Measurements from ENCODE around the gene CSHL1. TPM values are rescaled to one million over a fixed set of nuclear protein-coding genes. Genes with fewer than 3 reads are reported as not detected.

Gene CSHL1
- total and polyA plus RNA-seq, 2 experiments from 2014 or later = 0.44 TPM; not detected in 1

DNA sequence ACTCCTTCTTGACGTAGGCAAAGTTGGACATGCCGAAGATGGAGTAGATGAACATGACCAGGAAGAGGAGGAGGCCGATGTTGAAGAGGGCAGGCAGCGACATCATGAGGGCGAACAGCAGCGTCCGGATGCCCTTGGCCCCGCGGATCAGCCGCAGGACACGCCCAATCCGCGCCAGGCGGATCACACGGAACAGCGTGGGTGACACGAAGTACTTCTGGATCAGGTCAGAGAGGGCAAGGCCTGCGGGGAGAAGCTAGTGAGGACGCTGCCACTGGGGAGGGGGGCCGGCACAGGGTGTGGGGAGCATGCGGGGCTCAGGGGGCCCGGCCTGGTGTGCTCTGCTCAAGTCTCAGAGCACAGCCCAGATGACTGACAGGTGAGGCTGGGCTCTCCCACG lies 30.7 kb upstream of the CSHL1 start:
- DNase-seq (ENCODE audit: low spot score) (no peak), ATAC-seq (no peak)
- no peak overlapping the region for H3K27ac Mint-ChIP-seq

DNA sequence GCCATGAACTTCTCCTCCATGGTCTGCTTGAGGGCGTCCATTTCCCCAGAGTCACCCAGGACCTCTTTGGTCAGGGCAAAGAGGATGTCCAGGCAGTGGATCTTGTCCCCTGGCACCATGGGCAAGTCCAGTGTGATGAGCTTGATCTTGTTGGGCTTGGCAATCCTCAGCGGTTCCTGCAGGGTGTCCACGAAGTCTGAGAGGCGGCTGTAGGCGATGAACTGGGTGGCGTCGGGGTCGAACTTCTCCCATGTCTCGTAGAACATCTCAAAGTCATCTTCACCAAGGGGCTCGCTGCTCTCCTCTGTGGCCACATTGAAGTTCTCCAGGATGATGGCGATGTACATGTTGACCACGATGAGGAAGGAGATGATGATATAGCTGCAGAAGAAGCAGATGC lies 30.1 kb upstream of the CSHL1 start:
- no peak overlapping the region for H3K4me2 ChIP-seq
- H3K79me2 ChIP-seq (replicated peaks; ENCODE audit: insufficient read depth) = no peaks in the 10 kb centered on the region
- no peaks in the 10 kb centered on the region for H3K9me2 ChIP-seq (ENCODE audit: insufficient read depth)
- H3K36me3 Mint-ChIP-seq (ENCODE audit: low read depth) = peaks cover 33% of the 10 kb centered on the region
- no peaks in the 10 kb centered on the region; the same call in 2 of the 3 replicates for H3K9me3 Mint-ChIP-seq
- no peaks in the 10 kb centered on the region for H3K4me1 ChIP-seq (ENCODE audit: insufficient read depth)
- peaks cover 4% of the 10 kb centered on the region; the same call in 2 of the 3 replicates for H3K4me1 Mint-ChIP-seq
- no peak overlapping the region for H3K27ac ChIP-seq (ENCODE audit: low read depth)
- no peaks in the 10 kb centered on the region for H3K36me3 ChIP-seq (ENCODE audit: insufficient read depth)
- peaks cover 2% of the 10 kb centered on the region for H3K27me3 Mint-ChIP-seq (ENCODE audit: insufficient read depth, low read depth, poor library complexity)
- H3K4me3 ChIP-seq = no peak overlapping the region
- H3K27me3 ChIP-seq (ENCODE audit: insufficient read depth) = no peaks in the 10 kb centered on the region
- no peak overlapping the region for H3K27ac Mint-ChIP-seq
- H3K4me3 Mint-ChIP-seq = no peak overlapping the region
- no peaks in the 10 kb centered on the region for H4K20me1 ChIP-seq (replicated peaks; ENCODE audit: insufficient read depth)
- ATAC-seq (no peak), DNase-seq (ENCODE audit: low spot score) (no peak)
- H2AFZ ChIP-seq = no peak overlapping the region
- H3F3A ChIP-seq (replicated peaks; ENCODE audit: low read depth) = no peaks in the 10 kb centered on the region
- TF ChIP-seq JUNB (IDR thresholded peaks at IDR 0.05; ENCODE audit: unreplicated experiment) = no peak
- no peak for TF ChIP-seq ZNF331 (CRISPR knock-in tag; IDR thresholded peaks at IDR 0.05; ENCODE audit: low read depth)
- no peak for TF ChIP-seq EZH2 (IDR thresholded peaks at IDR 0.05; ENCODE audit: low read depth, unreplicated experiment)
- TF ChIP-seq STAT1 (IDR thresholded peaks at IDR 0.05; ENCODE audit: unreplicated experiment) = no peak
- TF ChIP-seq, protein P1, sequence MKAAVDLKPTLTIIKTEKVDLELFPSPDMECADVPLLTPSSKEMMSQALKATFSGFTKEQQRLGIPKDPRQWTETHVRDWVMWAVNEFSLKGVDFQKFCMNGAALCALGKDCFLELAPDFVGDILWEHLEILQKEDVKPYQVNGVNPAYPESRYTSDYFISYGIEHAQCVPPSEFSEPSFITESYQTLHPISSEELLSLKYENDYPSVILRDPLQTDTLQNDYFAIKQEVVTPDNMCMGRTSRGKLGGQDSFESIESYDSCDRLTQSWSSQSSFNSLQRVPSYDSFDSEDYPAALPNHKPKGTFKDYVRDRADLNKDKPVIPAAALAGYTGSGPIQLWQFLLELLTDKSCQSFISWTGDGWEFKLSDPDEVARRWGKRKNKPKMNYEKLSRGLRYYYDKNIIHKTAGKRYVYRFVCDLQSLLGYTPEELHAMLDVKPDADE (IDR thresholded peaks at IDR 0.05) = no peak
- TF ChIP-seq POLR2AphosphoS5 (IDR thresholded peaks at IDR 0.05; ENCODE audit: low read depth) = no peak
- TF ChIP-seq, protein P2, sequence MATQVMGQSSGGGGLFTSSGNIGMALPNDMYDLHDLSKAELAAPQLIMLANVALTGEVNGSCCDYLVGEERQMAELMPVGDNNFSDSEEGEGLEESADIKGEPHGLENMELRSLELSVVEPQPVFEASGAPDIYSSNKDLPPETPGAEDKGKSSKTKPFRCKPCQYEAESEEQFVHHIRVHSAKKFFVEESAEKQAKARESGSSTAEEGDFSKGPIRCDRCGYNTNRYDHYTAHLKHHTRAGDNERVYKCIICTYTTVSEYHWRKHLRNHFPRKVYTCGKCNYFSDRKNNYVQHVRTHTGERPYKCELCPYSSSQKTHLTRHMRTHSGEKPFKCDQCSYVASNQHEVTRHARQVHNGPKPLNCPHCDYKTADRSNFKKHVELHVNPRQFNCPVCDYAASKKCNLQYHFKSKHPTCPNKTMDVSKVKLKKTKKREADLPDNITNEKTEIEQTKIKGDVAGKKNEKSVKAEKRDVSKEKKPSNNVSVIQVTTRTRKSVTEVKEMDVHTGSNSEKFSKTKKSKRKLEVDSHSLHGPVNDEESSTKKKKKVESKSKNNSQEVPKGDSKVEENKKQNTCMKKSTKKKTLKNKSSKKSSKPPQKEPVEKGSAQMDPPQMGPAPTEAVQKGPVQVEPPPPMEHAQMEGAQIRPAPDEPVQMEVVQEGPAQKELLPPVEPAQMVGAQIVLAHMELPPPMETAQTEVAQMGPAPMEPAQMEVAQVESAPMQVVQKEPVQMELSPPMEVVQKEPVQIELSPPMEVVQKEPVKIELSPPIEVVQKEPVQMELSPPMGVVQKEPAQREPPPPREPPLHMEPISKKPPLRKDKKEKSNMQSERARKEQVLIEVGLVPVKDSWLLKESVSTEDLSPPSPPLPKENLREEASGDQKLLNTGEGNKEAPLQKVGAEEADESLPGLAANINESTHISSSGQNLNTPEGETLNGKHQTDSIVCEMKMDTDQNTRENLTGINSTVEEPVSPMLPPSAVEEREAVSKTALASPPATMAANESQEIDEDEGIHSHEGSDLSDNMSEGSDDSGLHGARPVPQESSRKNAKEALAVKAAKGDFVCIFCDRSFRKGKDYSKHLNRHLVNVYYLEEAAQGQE (IDR thresholded peaks at IDR 0.05; ENCODE audit: unreplicated experiment) = no peak

More for the DNA sequence above, 30.7 kb upstream of the CSHL1 start:
- Mint-ChIP-seq H3K9me3 (no peaks in the 10 kb centered on the region; the same call in 2 of the 3 replicates), H3K36me3 (ENCODE audit: low read depth) (peaks cover 33% of the 10 kb centered on the region), H3K27me3 (ENCODE audit: insufficient read depth, low read depth, poor library complexity) (peaks cover 2% of the 10 kb centered on the region), H3K4me3 (no peak overlapping the region), H3K4me1 (peaks cover 6% of the 10 kb centered on the region; the same call in 2 of the 3 replicates)
- Histone ChIP-seq H3K27me3 (ENCODE audit: insufficient read depth) (no peaks in the 10 kb centered on the region), H3F3A (replicated peaks; ENCODE audit: low read depth) (no peaks in the 10 kb centered on the region), H3K36me3 (ENCODE audit: insufficient read depth) (no peaks in the 10 kb centered on the region), H3K27ac (ENCODE audit: low read depth) (no peak overlapping the region), H3K4me2 (no peak overlapping the region), H4K20me1 (replicated peaks; ENCODE audit: insufficient read depth) (no peaks in the 10 kb centered on the region), H3K9me2 (ENCODE audit: insufficient read depth) (no peaks in the 10 kb centered on the region), H3K79me2 (replicated peaks; ENCODE audit: insufficient read depth) (no peaks in the 10 kb centered on the region), H3K4me3 (no peak overlapping the region), H3K4me1 (ENCODE audit: insufficient read depth) (no peaks in the 10 kb centered on the region), H2AFZ (no peak overlapping the region)
- TF ChIP-seq ZNF331 (CRISPR knock-in tag; IDR thresholded peaks at IDR 0.05; ENCODE audit: low read depth) (no peak), NANOG (IDR thresholded peaks at IDR 0.05; ENCODE audit: borderline replicate concordance) (no peak), CTCF (conservative IDR thresholded peaks at IDR 0.05; ENCODE audit: low read depth in 2 of 2) (no peak), CREB1 (CRISPR knock-in tag; IDR thresholded peaks at IDR 0.05; ENCODE audit: low read depth) (no peak), STAT1 (IDR thresholded peaks at IDR 0.05; ENCODE audit: unreplicated experiment) (no peak), EZH2 (IDR thresholded peaks at IDR 0.05; ENCODE audit: low read depth, unreplicated experiment) (no peak)
- TF ChIP-seq, protein P2 (IDR thresholded peaks at IDR 0.05; ENCODE audit: unreplicated experiment) = no peak
